Hindlimb muscle (tissue), 1 donor: ENCODE measurements around the gene DDX10. TPM values are rescaled to one million over a fixed set of nuclear protein-coding genes. Genes with fewer than 3 reads are reported as not detected.

Experiments
- DNase-seq: peaks from one replicate; pipeline ENCODE4 v3.0.0-alpha.2; 2013
- polyA plus RNA-seq: library from polyadenylated mRNA; unstranded; fragments of 120-200 nt; gene quantifications from one replicate; pipeline ENCODE4 v1.2.1, GENCODE V29; 2013; ENCODE audit not compliant: insufficient read length

Gene DDX10
- polyA plus RNA-seq, 1 donor = 21.3 TPM

- no peak for DNase-seq
Measured at GRCh38 chr11:108947654-108948570, 283.0 kb downstream of the DDX10 start.

GRCh38 chr11:108958368-108959104 lies 293.7 kb downstream of the DDX10 start:
- no peak for DNase-seq

- no peak for DNase-seq
Measured at GRCh38 chr11:108959105-108959761, 294.4 kb downstream of the DDX10 start.

- no peak for DNase-seq
Measured at GRCh38 chr11:108959874-108960273, 295.0 kb downstream of the DDX10 start.

- no peak for DNase-seq
Measured at GRCh38 chr11:108960501-108960900, 295.6 kb downstream of the DDX10 start.

GRCh38 chr11:108961095-108961494 lies 296.2 kb downstream of the DDX10 start:
- DNase-seq = no peak

GRCh38 chr11:108963118-108963517 lies 298.2 kb downstream of the DDX10 start:
- DNase-seq = no peak

GRCh38 chr11:108965306-108966001 lies 300.6 kb downstream of the DDX10 start:
- no peak for DNase-seq

GRCh38 chr11:108966206-108966605 lies 301.3 kb downstream of the DDX10 start:
- no peak for DNase-seq

- DNase-seq = no peak
Measured at GRCh38 chr11:108966978-108967377, 302.1 kb downstream of the DDX10 start.

- peak; percentile 72 for DNase-seq
Measured at GRCh38 chr11:108967571-108967970, 302.7 kb downstream of the DDX10 start.

GRCh38 chr11:108970221-108970991 lies 305.5 kb downstream of the DDX10 start:
- no peak for DNase-seq

GRCh38 chr11:108973402-108974162 lies 308.7 kb downstream of the DDX10 start:
- DNase-seq = no peak

- DNase-seq = no peak
Measured at GRCh38 chr11:108975026-108975425, 310.2 kb downstream of the DDX10 start.

- DNase-seq = peak; percentile 15
Measured at GRCh38 chr11:108975641-108976071, 310.8 kb downstream of the DDX10 start.

GRCh38 chr11:108983636-108984420 lies 319.0 kb downstream of the DDX10 start:
- DNase-seq = no peak

- DNase-seq = no peak
Measured at GRCh38 chr11:108984523-108984922, 319.7 kb downstream of the DDX10 start.

GRCh38 chr11:108985236-108985944 lies 320.5 kb downstream of the DDX10 start:
- no peak for DNase-seq

- no peak for DNase-seq
Measured at GRCh38 chr11:108985945-108986279, 321.0 kb downstream of the DDX10 start.
